ENCODE measurements around the gene FOXE1. TPM values are rescaled to one million over a fixed set of nuclear protein-coding genes. Genes with fewer than 3 reads are reported as not detected.

Gene FOXE1
- total and polyA plus RNA-seq, 2 of the 13 experiments (the other 11 are each of a cell fraction or from before 2014, with no cell fraction given): not detected

DNA sequence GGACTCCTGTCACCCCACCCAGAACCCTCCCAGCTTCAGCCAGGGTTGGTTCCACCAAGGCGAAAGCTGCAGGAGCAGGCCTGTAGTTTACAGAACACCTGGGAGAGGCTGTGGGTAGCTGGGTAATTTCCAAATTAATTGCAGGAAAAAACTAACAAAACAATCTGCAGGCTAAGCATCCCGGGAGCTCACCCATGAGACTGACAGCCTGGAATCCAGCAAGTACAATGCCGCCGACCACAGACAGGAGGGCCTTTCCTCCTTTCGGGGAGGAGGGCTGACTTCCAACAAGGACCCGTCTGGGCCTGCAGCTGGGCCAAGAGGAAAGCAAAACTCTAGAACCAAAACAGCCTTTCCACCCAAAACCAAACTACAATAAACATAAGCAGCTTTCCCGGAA is 10.3 kb downstream of the FOXE1 start (continued):
- TF ChIP-seq, protein P1, sequence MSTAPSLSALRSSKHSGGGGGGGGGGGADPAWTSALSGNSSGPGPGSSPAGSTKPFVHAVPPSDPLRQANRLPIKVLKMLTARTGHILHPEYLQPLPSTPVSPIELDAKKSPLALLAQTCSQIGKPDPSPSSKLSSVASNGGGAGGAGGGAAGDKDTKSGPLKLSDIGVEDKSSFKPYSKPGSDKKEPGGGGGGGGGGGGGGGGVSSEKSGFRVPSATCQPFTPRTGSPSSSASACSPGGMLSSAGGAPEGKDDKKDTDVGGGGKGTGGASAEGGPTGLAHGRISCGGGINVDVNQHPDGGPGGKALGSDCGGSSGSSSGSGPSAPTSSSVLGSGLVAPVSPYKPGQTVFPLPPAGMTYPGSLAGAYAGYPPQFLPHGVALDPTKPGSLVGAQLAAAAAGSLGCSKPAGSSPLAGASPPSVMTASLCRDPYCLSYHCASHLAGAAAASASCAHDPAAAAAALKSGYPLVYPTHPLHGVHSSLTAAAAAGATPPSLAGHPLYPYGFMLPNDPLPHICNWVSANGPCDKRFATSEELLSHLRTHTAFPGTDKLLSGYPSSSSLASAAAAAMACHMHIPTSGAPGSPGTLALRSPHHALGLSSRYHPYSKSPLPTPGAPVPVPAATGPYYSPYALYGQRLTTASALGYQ (CRISPR knock-in tag; IDR thresholded peaks at IDR 0.05): no peak
- TF ChIP-seq RORA (CRISPR knock-in tag; IDR thresholded peaks at IDR 0.05) (no peak), MTF1 (CRISPR knock-in tag; IDR thresholded peaks at IDR 0.05) (no peak)
- TF ChIP-seq, protein P2, sequence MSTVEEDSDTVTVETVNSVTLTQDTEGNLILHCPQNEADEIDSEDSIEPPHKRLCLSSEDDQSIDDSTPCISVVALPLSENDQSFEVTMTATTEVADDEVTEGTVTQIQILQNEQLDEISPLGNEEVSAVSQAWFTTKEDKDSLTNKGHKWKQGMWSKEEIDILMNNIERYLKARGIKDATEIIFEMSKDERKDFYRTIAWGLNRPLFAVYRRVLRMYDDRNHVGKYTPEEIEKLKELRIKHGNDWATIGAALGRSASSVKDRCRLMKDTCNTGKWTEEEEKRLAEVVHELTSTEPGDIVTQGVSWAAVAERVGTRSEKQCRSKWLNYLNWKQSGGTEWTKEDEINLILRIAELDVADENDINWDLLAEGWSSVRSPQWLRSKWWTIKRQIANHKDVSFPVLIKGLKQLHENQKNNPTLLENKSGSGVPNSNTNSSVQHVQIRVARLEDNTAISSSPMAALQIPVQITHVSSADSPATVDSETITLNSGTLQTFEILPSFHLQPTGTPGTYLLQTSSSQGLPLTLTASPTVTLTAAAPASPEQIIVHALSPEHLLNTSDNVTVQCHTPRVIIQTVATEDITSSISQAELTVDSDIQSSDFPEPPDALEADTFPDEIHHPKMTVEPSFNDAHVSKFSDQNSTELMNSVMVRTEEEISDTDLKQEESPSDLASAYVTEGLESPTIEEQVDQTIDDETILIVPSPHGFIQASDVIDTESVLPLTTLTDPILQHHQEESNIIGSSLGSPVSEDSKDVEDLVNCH (CRISPR knock-in tag; IDR thresholded peaks at IDR 0.05): no peak

DNA sequence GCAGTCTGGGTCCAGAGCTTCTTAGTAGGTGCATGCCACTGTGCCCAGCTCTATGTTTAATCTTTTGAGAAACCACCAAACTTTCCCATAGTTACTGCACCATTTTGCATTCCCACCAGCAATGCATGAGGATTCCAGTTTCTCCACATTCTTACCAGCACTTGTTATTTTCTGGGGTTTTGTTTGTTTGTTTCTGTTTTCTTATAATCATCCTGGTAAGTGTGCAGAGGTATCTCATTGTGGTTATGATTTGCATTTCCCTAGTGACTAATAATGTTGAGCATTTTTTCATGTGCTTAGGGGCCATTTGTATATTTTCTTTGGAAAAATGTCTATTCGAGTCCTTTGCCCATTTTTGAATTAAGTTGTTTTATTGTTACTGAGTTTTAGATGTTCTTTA is 11.4 kb downstream of the FOXE1 start:
- in situ Hi-C loops (cut with HindIII; ENCODE audit: extremely low pct_ligation_motif_present, low pct_unique_long_range_greater_than_20kb): no loop called here

More for the DNA sequence above, 11.4 kb downstream of the FOXE1 start:
- Histone ChIP-seq H3K4me2 (ENCODE audit: low read depth, low read length) (no peak overlapping the region), H3K79me2 (ENCODE audit: insufficient read depth, low read length) (no peaks in the 10 kb centered on the region), H3K27me3 (ENCODE audit: control insufficient read depth in 1 of 2, insufficient read depth in 2 of 2, low read length in 2 of 2) (peaks cover 0 to 15% of the 10 kb centered on the region in 2 experiments; a peak in 3 of 5 replicates), H4K20me1 (ENCODE audit: insufficient read depth, low read length) (no peaks in the 10 kb centered on the region), H3K27ac (ENCODE audit: extremely low read length, insufficient read depth, low read length) (no peak overlapping the region), H3K4me3 (replicated peaks in 1 of 3; ENCODE audit: insufficient read depth in 1 of 3, low read depth in 2 of 3, low read length in 3 of 3) (no peak overlapping the region), H3K9me3 (ENCODE audit: low read length) (no peaks in the 10 kb centered on the region), H3K36me3 (replicated peaks in 1 of 2; ENCODE audit: control insufficient read depth in 1 of 2, insufficient read depth in 2 of 2, low read length in 2 of 2) (no peaks in the 10 kb centered on the region), H3K9ac (ENCODE audit: insufficient read depth, low read depth, low read length) (no peak overlapping the region), H3K4me1 (ENCODE audit: insufficient read depth, low read length) (no peaks in the 10 kb centered on the region), H2AFZ (ENCODE audit: low read length) (no peak overlapping the region)
- POLR2A ChIA-PET: no interaction called here
- intact Hi-C loops (cut with micrococcal nuclease; ENCODE audit: unreplicated experiment): no loop called here
- TF ChIP-seq ZNF746 (CRISPR knock-in tag; IDR thresholded peaks at IDR 0.05) (no peak), BORCS8-MEF2B (CRISPR knock-in tag; IDR thresholded peaks at IDR 0.05) (no peak)
- TF ChIP-seq, protein P3, sequence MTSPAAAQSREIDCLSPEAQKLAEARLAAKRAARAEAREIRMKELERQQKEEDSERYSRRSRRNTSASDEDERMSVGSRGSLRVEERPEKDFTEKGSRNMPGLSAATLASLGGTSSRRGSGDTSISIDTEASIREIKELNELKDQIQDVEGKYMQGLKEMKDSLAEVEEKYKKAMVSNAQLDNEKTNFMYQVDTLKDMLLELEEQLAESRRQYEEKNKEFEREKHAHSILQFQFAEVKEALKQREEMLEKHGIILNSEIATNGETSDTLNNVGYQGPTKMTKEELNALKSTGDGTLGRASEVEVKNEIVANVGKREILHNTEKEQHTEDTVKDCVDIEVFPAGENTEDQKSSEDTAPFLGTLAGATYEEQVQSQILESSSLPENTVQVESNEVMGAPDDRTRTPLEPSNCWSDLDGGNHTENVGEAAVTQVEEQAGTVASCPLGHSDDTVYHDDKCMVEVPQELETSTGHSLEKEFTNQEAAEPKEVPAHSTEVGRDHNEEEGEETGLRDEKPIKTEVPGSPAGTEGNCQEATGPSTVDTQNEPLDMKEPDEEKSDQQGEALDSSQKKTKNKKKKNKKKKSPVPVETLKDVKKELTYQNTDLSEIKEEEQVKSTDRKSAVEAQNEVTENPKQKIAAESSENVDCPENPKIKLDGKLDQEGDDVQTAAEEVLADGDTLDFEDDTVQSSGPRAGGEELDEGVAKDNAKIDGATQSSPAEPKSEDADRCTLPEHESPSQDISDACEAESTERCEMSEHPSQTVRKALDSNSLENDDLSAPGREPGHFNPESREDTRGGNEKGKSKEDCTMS (CRISPR knock-in tag; conservative IDR thresholded peaks at IDR 0.05): no peak
- TF ChIP-seq, protein P4, sequence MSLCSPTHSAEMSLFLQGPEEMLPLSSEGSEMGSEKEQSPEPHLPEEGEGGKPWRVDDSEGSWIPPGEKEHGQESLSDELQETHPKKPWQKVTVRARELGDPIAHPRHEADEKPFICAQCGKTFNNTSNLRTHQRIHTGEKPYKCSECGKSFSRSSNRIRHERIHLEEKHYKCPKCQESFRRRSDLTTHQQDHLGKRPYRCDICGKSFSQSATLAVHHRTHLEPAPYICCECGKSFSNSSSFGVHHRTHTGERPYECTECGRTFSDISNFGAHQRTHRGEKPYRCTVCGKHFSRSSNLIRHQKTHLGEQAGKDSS (CRISPR knock-in tag; IDR thresholded peaks at IDR 0.05; ENCODE audit: borderline replicate concordance, low read depth): no peak
- TF ChIP-seq, protein P5, sequence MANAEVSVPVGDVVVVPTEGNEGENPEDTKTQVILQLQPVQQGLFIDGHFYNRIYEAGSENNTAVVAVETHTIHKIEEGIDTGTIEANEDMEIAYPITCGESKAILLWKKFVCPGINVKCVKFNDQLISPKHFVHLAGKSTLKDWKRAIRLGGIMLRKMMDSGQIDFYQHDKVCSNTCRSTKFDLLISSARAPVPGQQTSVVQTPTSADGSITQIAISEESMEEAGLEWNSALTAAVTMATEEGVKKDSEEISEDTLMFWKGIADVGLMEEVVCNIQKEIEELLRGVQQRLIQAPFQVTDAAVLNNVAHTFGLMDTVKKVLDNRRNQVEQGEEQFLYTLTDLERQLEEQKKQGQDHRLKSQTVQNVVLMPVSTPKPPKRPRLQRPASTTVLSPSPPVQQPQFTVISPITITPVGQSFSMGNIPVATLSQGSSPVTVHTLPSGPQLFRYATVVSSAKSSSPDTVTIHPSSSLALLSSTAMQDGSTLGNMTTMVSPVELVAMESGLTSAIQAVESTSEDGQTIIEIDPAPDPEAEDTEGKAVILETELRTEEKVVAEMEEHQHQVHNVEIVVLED (CRISPR knock-in tag; IDR thresholded peaks at IDR 0.05; ENCODE audit: borderline replicate concordance): no peak
- BruUV-seq (replicated peaks): no TSS peak
- 0% methylated on average over 1 of the region's 1 CpG for WGBS (ENCODE audit: low lambda C conversion rate)
- DNase-seq (ENCODE audit: low spot score) (no peak), ATAC-seq (no peak), FAIRE-seq (no peak)
- CTCF ChIA-PET (ENCODE audit: low intra/inter-chr PET ratio, low total read pairs): no interaction called here
